Vagina (tissue), 2 donors: ENCODE measurements around the gene FANCC.

Experiments
- CTCF ChIP-seq, 3 experiments: fragments of 450-650 bp in 2 of 3; fragments of 200-600 bp in 1 of 3; sonication (generic) in 1 of 3; IDR thresholded peaks; one replicate each; pipeline ENCODE4 v1.5.1; 2017 to 2019; ENCODE audit warnings: antibody characterized with exemption in 3 of 3, mild to moderate bottlenecking in 2 of 3, moderate library complexity in 2 of 3
- POLR2A ChIP-seq, 2 donors: fragments of 450-650 bp; IDR thresholded peaks; one replicate each; pipeline ENCODE4 v1.6.1; 2017; ENCODE audit warnings: antibody characterized with exemption in 2 of 2, mild to moderate bottlenecking in 2 of 2, moderate library complexity in 2 of 2

- TF ChIP-seq CTCF (IDR thresholded peaks at IDR 0.05): no peak
- no peak for TF ChIP-seq POLR2A (IDR thresholded peaks at IDR 0.05)
Observed at GRCh38 chr9:95185956-95186355, 131.6 kb downstream of the FANCC start.
